Thyroid gland (tissue), 4 donors: ENCODE data around the gene MRPL37.

Experiments
- CTCF ChIP-seq, 6 experiments: fragments of 200-600 bp in 3 of 6; fragments of 450-650 bp in 3 of 6; sonication (generic) in 3 of 6; IDR thresholded peaks; one replicate each; pipeline ENCODE4 v1.5.1; 2016 to 2019; ENCODE audit warnings: antibody characterized with exemption in 6 of 6, mild to moderate bottlenecking in 2 of 6, inconsistent platforms in 1 of 6, moderate library complexity in 1 of 6
- POLR2A ChIP-seq, 2 donors: fragments of 450-650 bp; IDR thresholded peaks; one replicate each; pipeline ENCODE4 v1.6.1; 2017; ENCODE audit warnings: antibody characterized with exemption in 2 of 2, mild to moderate bottlenecking in 2 of 2, moderate library complexity in 1 of 2

GRCh38 chr1:54237586-54237985 lies 37.6 kb downstream of the MRPL37 start:
- TF ChIP-seq CTCF (IDR thresholded peaks at IDR 0.05) = no peak
- no peak for TF ChIP-seq POLR2A (IDR thresholded peaks at IDR 0.05)
